ENCODE data around the gene KIAA0825.
"Not testable (repeated sequence)": the region's sequence is repeated elsewhere in the genome, so short reads cannot be mapped to it uniquely, and the experiment has no call there.

Gene KIAA0825

GRCh38 chr5:94184870-94185269 is 433.5 kb downstream of the KIAA0825 start:
- no peak overlapping the region for H3K9ac ChIP-seq (ENCODE audit: low read length in 5 of 5)
- H3K27me3 ChIP-seq (ENCODE audit: control insufficient read depth in 5 of 5, insufficient read depth in 4 of 5, low read length in 5 of 5): no peaks in the 10 kb centered on the region
- no peaks in the 10 kb centered on the region for H3K4me1 ChIP-seq (ENCODE audit: control insufficient read depth in 5 of 5, insufficient read depth in 5 of 5, low read length in 5 of 5)
- H3K9me3 ChIP-seq (ENCODE audit: control insufficient read depth in 5 of 5, low read length in 5 of 5): peaks cover 0 to 5% (median 0%) of the 10 kb centered on the region in 5 donors
- no peak overlapping the region for H3K27ac ChIP-seq (ENCODE audit: low read depth, low read length)
- no peak overlapping the region for H3K4me3 ChIP-seq (ENCODE audit: low read depth in 1 of 5, low read length in 5 of 5)
- no peaks in the 10 kb centered on the region for H3K36me3 ChIP-seq (ENCODE audit: control insufficient read depth in 5 of 5, insufficient read depth in 5 of 5, low read length in 5 of 5)

- H3K9ac ChIP-seq (ENCODE audit: low read length in 5 of 5): no peak overlapping the region
- H3K36me3 ChIP-seq (ENCODE audit: control insufficient read depth in 5 of 5, insufficient read depth in 5 of 5, low read length in 5 of 5): no peaks in the 10 kb centered on the region
- no peaks in the 10 kb centered on the region for H3K27me3 ChIP-seq (ENCODE audit: control insufficient read depth in 5 of 5, insufficient read depth in 4 of 5, low read length in 5 of 5)
- peaks cover 0 to 5% (median 0%) of the 10 kb centered on the region in 5 donors for H3K4me1 ChIP-seq (ENCODE audit: control insufficient read depth in 5 of 5, insufficient read depth in 5 of 5, low read length in 5 of 5)
- no peaks in the 10 kb centered on the region for H3K9me3 ChIP-seq (ENCODE audit: control insufficient read depth in 5 of 5, low read length in 5 of 5)
- H3K4me3 ChIP-seq (ENCODE audit: low read depth in 1 of 5, low read length in 5 of 5): no peak overlapping the region
- H3K27ac ChIP-seq (ENCODE audit: low read depth, low read length): no peak overlapping the region
Measured at GRCh38 chr5:94181895-94182294, 436.5 kb downstream of the KIAA0825 start.

GRCh38 chr5:94180761-94181160 is 437.6 kb downstream of the KIAA0825 start:
- H3K9me3 ChIP-seq (ENCODE audit: control insufficient read depth in 5 of 5, low read length in 5 of 5): no peaks in the 10 kb centered on the region
- H3K9ac ChIP-seq (ENCODE audit: low read length in 5 of 5): no peak overlapping the region
- H3K4me1 ChIP-seq (ENCODE audit: control insufficient read depth in 5 of 5, insufficient read depth in 5 of 5, low read length in 5 of 5): peaks cover 0 to 5% (median 0%) of the 10 kb centered on the region in 5 donors
- H3K36me3 ChIP-seq (ENCODE audit: control insufficient read depth in 5 of 5, insufficient read depth in 5 of 5, low read length in 5 of 5): no peaks in the 10 kb centered on the region
- no peak overlapping the region for H3K4me3 ChIP-seq (ENCODE audit: low read depth in 1 of 5, low read length in 5 of 5)
- no peaks in the 10 kb centered on the region for H3K27me3 ChIP-seq (ENCODE audit: control insufficient read depth in 5 of 5, insufficient read depth in 4 of 5, low read length in 5 of 5)
- H3K27ac ChIP-seq (ENCODE audit: low read depth, low read length): no peak overlapping the region

- no peaks in the 10 kb centered on the region for H3K36me3 ChIP-seq (ENCODE audit: control insufficient read depth in 5 of 5, insufficient read depth in 5 of 5, low read length in 5 of 5)
Measured at GRCh38 chr5:94175912-94176311, 442.5 kb downstream of the KIAA0825 start.

GRCh38 chr5:94174748-94175411 is 443.5 kb downstream of the KIAA0825 start:
- H3K27ac ChIP-seq (ENCODE audit: low read depth, low read length): no peak overlapping the region
- H3K27me3 ChIP-seq (ENCODE audit: control insufficient read depth in 5 of 5, insufficient read depth in 4 of 5, low read length in 5 of 5): no peaks in the 10 kb centered on the region
- no peaks in the 10 kb centered on the region for H3K36me3 ChIP-seq (ENCODE audit: control insufficient read depth in 5 of 5, insufficient read depth in 5 of 5, low read length in 5 of 5)
- H3K9me3 ChIP-seq (ENCODE audit: control insufficient read depth in 5 of 5, low read length in 5 of 5): no peaks in the 10 kb centered on the region
- peaks cover 0 to 5% (median 0%) of the 10 kb centered on the region in 5 donors for H3K4me1 ChIP-seq (ENCODE audit: control insufficient read depth in 5 of 5, insufficient read depth in 5 of 5, low read length in 5 of 5)
- H3K9ac ChIP-seq (ENCODE audit: low read length in 5 of 5): no peak overlapping the region
- H3K4me3 ChIP-seq (ENCODE audit: low read depth in 1 of 5, low read length in 5 of 5): no peak overlapping the region

More at GRCh38 chr5:94175912-94176311, 442.5 kb downstream of the KIAA0825 start:
- H3K4me3 ChIP-seq (ENCODE audit: low read depth in 1 of 5, low read length in 5 of 5): no peak overlapping the region
- H3K4me1 ChIP-seq (ENCODE audit: control insufficient read depth in 5 of 5, insufficient read depth in 5 of 5, low read length in 5 of 5): peaks cover 0 to 5% (median 0%) of the 10 kb centered on the region in 5 donors
- H3K27ac ChIP-seq (ENCODE audit: low read depth, low read length): no peak overlapping the region
- no peaks in the 10 kb centered on the region for H3K27me3 ChIP-seq (ENCODE audit: control insufficient read depth in 5 of 5, insufficient read depth in 4 of 5, low read length in 5 of 5)
- H3K9ac ChIP-seq (ENCODE audit: low read length in 5 of 5): no peak overlapping the region
- H3K9me3 ChIP-seq (ENCODE audit: control insufficient read depth in 5 of 5, low read length in 5 of 5): no peaks in the 10 kb centered on the region

GRCh38 chr5:94173100-94173499 is 445.3 kb downstream of the KIAA0825 start:
- H3K36me3 ChIP-seq (ENCODE audit: control insufficient read depth in 5 of 5, insufficient read depth in 5 of 5, low read length in 5 of 5): no peaks in the 10 kb centered on the region
- H3K4me3 ChIP-seq (ENCODE audit: low read depth in 1 of 5, low read length in 5 of 5): no peak overlapping the region
- H3K27ac ChIP-seq (ENCODE audit: low read depth, low read length): no peak overlapping the region
- no peaks in the 10 kb centered on the region for H3K27me3 ChIP-seq (ENCODE audit: control insufficient read depth in 5 of 5, insufficient read depth in 4 of 5, low read length in 5 of 5)
- H3K9ac ChIP-seq (ENCODE audit: low read length in 5 of 5): no peak overlapping the region
- no peaks in the 10 kb centered on the region for H3K4me1 ChIP-seq (ENCODE audit: control insufficient read depth in 5 of 5, insufficient read depth in 5 of 5, low read length in 5 of 5)
- H3K9me3 ChIP-seq (ENCODE audit: control insufficient read depth in 5 of 5, low read length in 5 of 5): no peaks in the 10 kb centered on the region

GRCh38 chr5:94171070-94171469 is 447.3 kb downstream of the KIAA0825 start:
- H3K9ac ChIP-seq (ENCODE audit: low read length in 5 of 5); H3K4me3 ChIP-seq (ENCODE audit: low read depth in 1 of 5, low read length in 5 of 5); H3K9me3 ChIP-seq (ENCODE audit: control insufficient read depth in 5 of 5, low read length in 5 of 5); H3K36me3 ChIP-seq (ENCODE audit: control insufficient read depth in 5 of 5, insufficient read depth in 5 of 5, low read length in 5 of 5); H3K27ac ChIP-seq (ENCODE audit: low read depth, low read length); H3K4me1 ChIP-seq (ENCODE audit: control insufficient read depth in 5 of 5, insufficient read depth in 5 of 5, low read length in 5 of 5); H3K27me3 ChIP-seq (ENCODE audit: control insufficient read depth in 5 of 5, insufficient read depth in 4 of 5, low read length in 5 of 5): not testable (repeated sequence)

GRCh38 chr5:94170158-94170557 is 448.2 kb downstream of the KIAA0825 start:
- not testable (repeated sequence) for H3K9ac ChIP-seq (ENCODE audit: low read length in 5 of 5); H3K27ac ChIP-seq (ENCODE audit: low read depth, low read length); H3K27me3 ChIP-seq (ENCODE audit: control insufficient read depth in 5 of 5, insufficient read depth in 4 of 5, low read length in 5 of 5); H3K9me3 ChIP-seq (ENCODE audit: control insufficient read depth in 5 of 5, low read length in 5 of 5); H3K4me1 ChIP-seq (ENCODE audit: control insufficient read depth in 5 of 5, insufficient read depth in 5 of 5, low read length in 5 of 5); H3K4me3 ChIP-seq (ENCODE audit: low read depth in 1 of 5, low read length in 5 of 5); H3K36me3 ChIP-seq (ENCODE audit: control insufficient read depth in 5 of 5, insufficient read depth in 5 of 5, low read length in 5 of 5)

GRCh38 chr5:94168151-94168550 is 450.3 kb downstream of the KIAA0825 start:
- no peaks in the 10 kb centered on the region for H3K27me3 ChIP-seq (ENCODE audit: control insufficient read depth in 5 of 5, insufficient read depth in 4 of 5, low read length in 5 of 5)
- H3K27ac ChIP-seq (ENCODE audit: low read depth, low read length): no peak overlapping the region
- no peaks in the 10 kb centered on the region for H3K4me1 ChIP-seq (ENCODE audit: control insufficient read depth in 5 of 5, insufficient read depth in 5 of 5, low read length in 5 of 5)
- H3K36me3 ChIP-seq (ENCODE audit: control insufficient read depth in 5 of 5, insufficient read depth in 5 of 5, low read length in 5 of 5): no peaks in the 10 kb centered on the region
- no peak overlapping the region for H3K9ac ChIP-seq (ENCODE audit: low read length in 5 of 5)
- H3K9me3 ChIP-seq (ENCODE audit: control insufficient read depth in 5 of 5, low read length in 5 of 5): no peaks in the 10 kb centered on the region
- no peak overlapping the region for H3K4me3 ChIP-seq (ENCODE audit: low read depth in 1 of 5, low read length in 5 of 5)

- Histone ChIP-seq H3K4me3 (ENCODE audit: low read depth in 1 of 5, low read length in 5 of 5) (no peak overlapping the region), H3K9ac (ENCODE audit: low read length in 5 of 5) (no peak overlapping the region), H3K4me1 (ENCODE audit: control insufficient read depth in 5 of 5, insufficient read depth in 5 of 5, low read length in 5 of 5) (no peaks in the 10 kb centered on the region), H3K9me3 (ENCODE audit: control insufficient read depth in 5 of 5, low read length in 5 of 5) (no peaks in the 10 kb centered on the region), H3K36me3 (ENCODE audit: control insufficient read depth in 5 of 5, insufficient read depth in 5 of 5, low read length in 5 of 5) (no peaks in the 10 kb centered on the region), H3K27ac (ENCODE audit: low read depth, low read length) (no peak overlapping the region), H3K27me3 (ENCODE audit: control insufficient read depth in 5 of 5, insufficient read depth in 4 of 5, low read length in 5 of 5) (no peaks in the 10 kb centered on the region)
Measured at GRCh38 chr5:94161801-94162200, 456.6 kb downstream of the KIAA0825 start.
